Vagina (tissue), 2 donors: ENCODE measurements around the gene ELN.

Experiments
- POLR2A ChIP-seq, 2 donors: fragments of 450-650 bp; IDR thresholded peaks; one replicate each; pipeline ENCODE4 v1.6.1; 2017; ENCODE audit warnings: antibody characterized with exemption in 2 of 2, mild to moderate bottlenecking in 2 of 2, moderate library complexity in 2 of 2
- POLR2AphosphoS5 ChIP-seq, 2 donors: sonication (generic); formaldehyde crosslinking; IDR thresholded peaks; one replicate each; pipeline ENCODE4 v1.9.0; 2017; ENCODE audit warnings: antibody characterized with exemption in 2 of 2, mild to moderate bottlenecking in 2 of 2, low read depth in 1 of 2; ENCODE audit not compliant: insufficient read depth in 1 of 2
- TF ChIP-seq, protein P1 (sequence below), 3 experiments: fragments of 450-650 bp in 2 of 3; fragments of 200-600 bp in 1 of 3; sonication (generic) in 1 of 3; IDR thresholded peaks; one replicate each; pipeline ENCODE4 v1.5.1; 2017 to 2019; ENCODE audit warnings: antibody characterized with exemption in 3 of 3, mild to moderate bottlenecking in 2 of 3, moderate library complexity in 2 of 3

DNA sequence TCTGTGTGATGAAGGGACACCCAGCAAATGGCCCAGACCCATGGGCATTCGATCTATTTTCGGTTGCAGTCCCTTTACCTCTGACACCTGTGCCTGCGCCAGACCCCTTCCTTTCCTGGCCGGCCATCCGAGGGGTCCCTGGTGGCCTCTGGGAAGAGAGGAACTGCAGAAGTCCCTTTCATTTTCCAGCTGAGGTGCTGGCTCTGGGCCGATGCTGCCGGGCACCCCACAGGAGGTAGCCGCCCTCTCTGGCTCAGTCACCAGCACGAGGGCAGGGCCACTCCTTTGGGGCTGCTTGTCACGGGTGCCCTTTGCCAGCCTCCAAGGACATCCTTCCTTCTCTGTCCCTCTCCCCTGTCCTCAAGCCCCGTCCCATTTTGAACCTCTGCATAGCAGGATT lies 4.2 kb upstream of the ELN start:
- TF ChIP-seq, protein P1, sequence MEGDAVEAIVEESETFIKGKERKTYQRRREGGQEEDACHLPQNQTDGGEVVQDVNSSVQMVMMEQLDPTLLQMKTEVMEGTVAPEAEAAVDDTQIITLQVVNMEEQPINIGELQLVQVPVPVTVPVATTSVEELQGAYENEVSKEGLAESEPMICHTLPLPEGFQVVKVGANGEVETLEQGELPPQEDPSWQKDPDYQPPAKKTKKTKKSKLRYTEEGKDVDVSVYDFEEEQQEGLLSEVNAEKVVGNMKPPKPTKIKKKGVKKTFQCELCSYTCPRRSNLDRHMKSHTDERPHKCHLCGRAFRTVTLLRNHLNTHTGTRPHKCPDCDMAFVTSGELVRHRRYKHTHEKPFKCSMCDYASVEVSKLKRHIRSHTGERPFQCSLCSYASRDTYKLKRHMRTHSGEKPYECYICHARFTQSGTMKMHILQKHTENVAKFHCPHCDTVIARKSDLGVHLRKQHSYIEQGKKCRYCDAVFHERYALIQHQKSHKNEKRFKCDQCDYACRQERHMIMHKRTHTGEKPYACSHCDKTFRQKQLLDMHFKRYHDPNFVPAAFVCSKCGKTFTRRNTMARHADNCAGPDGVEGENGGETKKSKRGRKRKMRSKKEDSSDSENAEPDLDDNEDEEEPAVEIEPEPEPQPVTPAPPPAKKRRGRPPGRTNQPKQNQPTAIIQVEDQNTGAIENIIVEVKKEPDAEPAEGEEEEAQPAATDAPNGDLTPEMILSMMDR (IDR thresholded peaks at IDR 0.05) = no peak
- TF ChIP-seq POLR2AphosphoS5 (IDR thresholded peaks at IDR 0.05; ENCODE audit: insufficient read depth in 1 of 2, low read depth in 1 of 2) = no peak
- no peak for TF ChIP-seq POLR2A (IDR thresholded peaks at IDR 0.05)
